HepG2 (cell line): ENCODE results near the gene ITIH3. TPM values are rescaled to one million over a fixed set of nuclear protein-coding genes. Genes with fewer than 3 reads are reported as not detected.
A peak's percentile ranks its signal among the peaks of the same experiment; 100 is the strongest.

Source experiments
- CEBPB ChIP-seq: IDR thresholded peaks from 2 replicates; pipeline ENCODE4 v1.6.1; 2011; ENCODE audit warnings: low read depth, low read length, improper control_type of control experiment, borderline replicate concordance
- DNMT1 ChIP-seq: sonication (generic); formaldehyde crosslinking; IDR thresholded peaks from 2 replicates; pipeline ENCODE4 v1.5.1; 2020; ENCODE audit warnings: mild to moderate bottlenecking, missing genetic modification reagents
- LCORL ChIP-seq, 2 experiments: fragments of 450-650 bp in 1 of 2; sonication (generic) in 1 of 2; formaldehyde crosslinking in 1 of 2; IDR thresholded peaks; 2 replicates each; pipeline versions ENCODE4 v1.5.0 to v1.6.1; 2017 to 2020; ENCODE audit warnings: antibody characterized with exemption in 1 of 2, missing genetic modification reagents in 1 of 2
- MIER3 ChIP-seq: IDR thresholded peaks from 2 replicates; pipeline ENCODE4 v1.6.1; 2016; ENCODE audit warnings: missing compliant biosample characterization, borderline replicate concordance
- NFIB ChIP-seq: sonication (generic); formaldehyde crosslinking; IDR thresholded peaks from 2 replicates; pipeline ENCODE4 v1.9.0; 2021; ENCODE audit warnings: missing genetic modification reagents, mild to moderate bottlenecking, borderline replicate concordance
- NRL ChIP-seq: sonication (generic); formaldehyde crosslinking; IDR thresholded peaks from 2 replicates; pipeline ENCODE4 v1.5.0; 2020; ENCODE audit warnings: missing genetic modification reagents, mild to moderate bottlenecking, moderate library complexity, borderline replicate concordance
- SKI ChIP-seq: fragments of 450-650 bp; IDR thresholded peaks from one replicate; pipeline ENCODE4 v1.6.1; 2018; ENCODE audit warnings: mild to moderate bottlenecking; ENCODE audit not compliant: partially characterized antibody
- SP2 ChIP-seq: sonication (generic); formaldehyde crosslinking; IDR thresholded peaks from 2 replicates; pipeline ENCODE4 v1.5.1; 2020; ENCODE audit warnings: mild to moderate bottlenecking, missing genetic modification reagents
- TOE1 ChIP-seq: sonication (generic); formaldehyde crosslinking; IDR thresholded peaks from 2 replicates; pipeline ENCODE4 v1.4.0; 2020; ENCODE audit warnings: mild to moderate bottlenecking, missing genetic modification reagents
- ZNF264 ChIP-seq: sonication (generic); formaldehyde crosslinking; IDR thresholded peaks from 2 replicates; pipeline ENCODE4 v1.4.0; 2020; ENCODE audit warnings: missing genetic modification reagents
- ZNF552 ChIP-seq: sonication (generic); formaldehyde crosslinking; IDR thresholded peaks from 2 replicates; pipeline ENCODE4 v1.9.0; 2022; ENCODE audit warnings: missing genetic modification reagents, mild to moderate bottlenecking, borderline replicate concordance
- ZNF556 ChIP-seq: sonication (generic); formaldehyde crosslinking; IDR thresholded peaks from 2 replicates; pipeline ENCODE4 v1.4.0; 2020; ENCODE audit warnings: mild to moderate bottlenecking, missing genetic modification reagents, borderline replicate concordance
- polyA plus RNA-seq, 8 experiments: library from polyadenylated mRNA; depleted of rRNA in 3 of 8; stranded (reverse) in 7 of 8; unstranded in 1 of 8; fragments of >200 nt; fragmentation: Illumina TruSeq in 4 of 8; extraction: Trizol in 4 of 8; gene quantifications; 2 replicates each; pipeline versions ENCODE4 v1.2.1 to v1.2.3, GENCODE V29; 2011 to 2016; ENCODE audit warnings: low read depth in 4 of 8, missing spikeins in 1 of 8, mixed read lengths in 1 of 8; ENCODE audit not compliant: insufficient read depth in 1 of 8
- total RNA-seq, 5 experiments: library from RNA; depleted of rRNA; stranded (reverse); fragments of >200 nt; fragmentation: Illumina TruSeq; extraction: Trizol; gene quantifications; 2 replicates each; pipeline ENCODE4 v1.2.3, GENCODE V29; 2016; ENCODE audit warnings: low read depth in 1 of 5
- TF ChIP-seq, protein P1 (sequence below): sonication (generic); formaldehyde crosslinking; IDR thresholded peaks from 2 replicates; pipeline ENCODE4 v1.9.0; 2021; ENCODE audit warnings: missing genetic modification reagents, borderline replicate concordance
- TF ChIP-seq, protein P2 (sequence below): fragments of 450-650 bp; IDR thresholded peaks from 2 replicates; pipeline ENCODE4 v1.6.1; 2017
- TF ChIP-seq, protein P3 (sequence below): sonication (generic); formaldehyde crosslinking; conservative IDR thresholded peaks from 2 replicates; pipeline ENCODE4 v1.4.0; 2020; ENCODE audit warnings: missing genetic modification reagents
- TF ChIP-seq, protein P4 (sequence below): sonication (generic); formaldehyde crosslinking; IDR thresholded peaks from 2 replicates; pipeline ENCODE4 v1.5.0; 2020; ENCODE audit warnings: mild to moderate bottlenecking, missing genetic modification reagents
- TF ChIP-seq, protein P5 (sequence below): sonication (generic); formaldehyde crosslinking; IDR thresholded peaks from 2 replicates; pipeline ENCODE4 v1.5.1; 2020; ENCODE audit warnings: missing genetic modification reagents, mild to moderate bottlenecking, borderline replicate concordance

The ITIH3 gene
- total and polyA plus RNA-seq, 2 of the 13 experiments (the other 11 are each of a cell fraction or from before 2014, with no cell fraction given), result 105 to 632 TPM

DNA sequence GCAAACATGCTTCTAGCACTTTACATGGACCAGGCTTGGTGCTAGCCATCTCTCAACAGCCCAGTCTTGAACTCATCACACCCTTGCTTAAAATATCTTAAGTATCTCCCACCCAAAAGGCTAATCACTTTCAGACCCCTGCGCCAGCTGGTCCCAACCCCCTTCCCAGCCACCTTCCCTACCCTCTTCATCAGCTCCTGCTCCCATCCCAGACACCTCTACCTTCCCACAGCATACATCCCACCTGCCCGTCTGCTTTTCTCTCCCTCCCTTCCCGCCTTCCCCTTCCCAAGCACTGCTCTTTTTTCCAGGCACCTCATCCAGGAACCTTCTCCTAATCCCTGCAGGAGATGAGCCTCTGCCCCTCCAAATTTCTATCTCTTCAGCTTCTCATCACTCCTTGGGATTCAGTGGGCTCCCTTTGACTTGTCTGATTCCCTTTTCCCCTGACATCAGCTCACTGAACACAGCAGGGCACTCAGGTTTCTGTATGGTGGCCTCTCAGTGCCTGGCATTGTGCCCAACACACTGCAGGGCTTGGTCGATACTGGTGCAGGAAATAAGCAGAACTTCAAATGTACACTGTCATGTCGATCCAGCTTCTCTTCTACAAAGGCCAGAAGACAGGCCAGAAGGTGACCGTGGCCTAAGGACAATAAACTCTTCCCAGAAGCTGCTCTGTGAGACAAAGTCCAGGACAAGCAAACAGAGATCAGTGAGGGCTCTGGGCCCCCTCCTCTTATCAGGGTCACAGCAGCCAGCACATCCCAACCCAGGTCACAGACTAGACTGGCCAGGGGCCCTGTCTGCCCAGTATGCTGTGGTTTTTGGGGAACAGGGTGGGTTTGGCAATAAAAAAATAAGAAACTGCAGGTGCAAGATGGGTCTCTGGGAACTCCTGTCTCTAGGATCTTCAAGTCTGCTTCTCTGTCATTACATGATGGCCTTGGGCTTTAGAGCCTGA is 19.4 kb upstream of the ITIH3 start (continued):
- TF ChIP-seq, protein P1, sequence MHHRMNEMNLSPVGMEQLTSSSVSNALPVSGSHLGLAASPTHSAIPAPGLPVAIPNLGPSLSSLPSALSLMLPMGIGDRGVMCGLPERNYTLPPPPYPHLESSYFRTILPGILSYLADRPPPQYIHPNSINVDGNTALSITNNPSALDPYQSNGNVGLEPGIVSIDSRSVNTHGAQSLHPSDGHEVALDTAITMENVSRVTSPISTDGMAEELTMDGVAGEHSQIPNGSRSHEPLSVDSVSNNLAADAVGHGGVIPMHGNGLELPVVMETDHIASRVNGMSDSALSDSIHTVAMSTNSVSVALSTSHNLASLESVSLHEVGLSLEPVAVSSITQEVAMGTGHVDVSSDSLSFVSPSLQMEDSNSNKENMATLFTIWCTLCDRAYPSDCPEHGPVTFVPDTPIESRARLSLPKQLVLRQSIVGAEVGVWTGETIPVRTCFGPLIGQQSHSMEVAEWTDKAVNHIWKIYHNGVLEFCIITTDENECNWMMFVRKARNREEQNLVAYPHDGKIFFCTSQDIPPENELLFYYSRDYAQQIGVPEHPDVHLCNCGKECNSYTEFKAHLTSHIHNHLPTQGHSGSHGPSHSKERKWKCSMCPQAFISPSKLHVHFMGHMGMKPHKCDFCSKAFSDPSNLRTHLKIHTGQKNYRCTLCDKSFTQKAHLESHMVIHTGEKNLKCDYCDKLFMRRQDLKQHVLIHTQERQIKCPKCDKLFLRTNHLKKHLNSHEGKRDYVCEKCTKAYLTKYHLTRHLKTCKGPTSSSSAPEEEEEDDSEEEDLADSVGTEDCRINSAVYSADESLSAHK (CRISPR knock-in tag), result no peak
- peak; percentile 5; the same call in 1 of the 2 replicates for TF ChIP-seq LCORL (IDR thresholded peaks at IDR 0.05)
- peak; percentile 99 for TF ChIP-seq LCORL (CRISPR knock-in tag; IDR thresholded peaks at IDR 0.05)
- TF ChIP-seq, protein P2, sequence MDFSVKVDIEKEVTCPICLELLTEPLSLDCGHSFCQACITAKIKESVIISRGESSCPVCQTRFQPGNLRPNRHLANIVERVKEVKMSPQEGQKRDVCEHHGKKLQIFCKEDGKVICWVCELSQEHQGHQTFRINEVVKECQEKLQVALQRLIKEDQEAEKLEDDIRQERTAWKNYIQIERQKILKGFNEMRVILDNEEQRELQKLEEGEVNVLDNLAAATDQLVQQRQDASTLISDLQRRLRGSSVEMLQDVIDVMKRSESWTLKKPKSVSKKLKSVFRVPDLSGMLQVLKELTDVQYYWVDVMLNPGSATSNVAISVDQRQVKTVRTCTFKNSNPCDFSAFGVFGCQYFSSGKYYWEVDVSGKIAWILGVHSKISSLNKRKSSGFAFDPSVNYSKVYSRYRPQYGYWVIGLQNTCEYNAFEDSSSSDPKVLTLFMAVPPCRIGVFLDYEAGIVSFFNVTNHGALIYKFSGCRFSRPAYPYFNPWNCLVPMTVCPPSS, result no peak
- TF ChIP-seq, protein P3, sequence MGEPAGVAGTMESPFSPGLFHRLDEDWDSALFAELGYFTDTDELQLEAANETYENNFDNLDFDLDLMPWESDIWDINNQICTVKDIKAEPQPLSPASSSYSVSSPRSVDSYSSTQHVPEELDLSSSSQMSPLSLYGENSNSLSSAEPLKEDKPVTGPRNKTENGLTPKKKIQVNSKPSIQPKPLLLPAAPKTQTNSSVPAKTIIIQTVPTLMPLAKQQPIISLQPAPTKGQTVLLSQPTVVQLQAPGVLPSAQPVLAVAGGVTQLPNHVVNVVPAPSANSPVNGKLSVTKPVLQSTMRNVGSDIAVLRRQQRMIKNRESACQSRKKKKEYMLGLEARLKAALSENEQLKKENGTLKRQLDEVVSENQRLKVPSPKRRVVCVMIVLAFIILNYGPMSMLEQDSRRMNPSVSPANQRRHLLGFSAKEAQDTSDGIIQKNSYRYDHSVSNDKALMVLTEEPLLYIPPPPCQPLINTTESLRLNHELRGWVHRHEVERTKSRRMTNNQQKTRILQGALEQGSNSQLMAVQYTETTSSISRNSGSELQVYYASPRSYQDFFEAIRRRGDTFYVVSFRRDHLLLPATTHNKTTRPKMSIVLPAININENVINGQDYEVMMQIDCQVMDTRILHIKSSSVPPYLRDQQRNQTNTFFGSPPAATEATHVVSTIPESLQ (CRISPR knock-in tag), result no peak
- peak; percentile 89; the same call in 1 of the 2 replicates for TF ChIP-seq MIER3 (CRISPR knock-in tag)
- TF ChIP-seq SKI, result peak; percentile 93
- no peak; the same call in 1 of the 2 replicates for TF ChIP-seq ZNF556
- TF ChIP-seq, protein P4, sequence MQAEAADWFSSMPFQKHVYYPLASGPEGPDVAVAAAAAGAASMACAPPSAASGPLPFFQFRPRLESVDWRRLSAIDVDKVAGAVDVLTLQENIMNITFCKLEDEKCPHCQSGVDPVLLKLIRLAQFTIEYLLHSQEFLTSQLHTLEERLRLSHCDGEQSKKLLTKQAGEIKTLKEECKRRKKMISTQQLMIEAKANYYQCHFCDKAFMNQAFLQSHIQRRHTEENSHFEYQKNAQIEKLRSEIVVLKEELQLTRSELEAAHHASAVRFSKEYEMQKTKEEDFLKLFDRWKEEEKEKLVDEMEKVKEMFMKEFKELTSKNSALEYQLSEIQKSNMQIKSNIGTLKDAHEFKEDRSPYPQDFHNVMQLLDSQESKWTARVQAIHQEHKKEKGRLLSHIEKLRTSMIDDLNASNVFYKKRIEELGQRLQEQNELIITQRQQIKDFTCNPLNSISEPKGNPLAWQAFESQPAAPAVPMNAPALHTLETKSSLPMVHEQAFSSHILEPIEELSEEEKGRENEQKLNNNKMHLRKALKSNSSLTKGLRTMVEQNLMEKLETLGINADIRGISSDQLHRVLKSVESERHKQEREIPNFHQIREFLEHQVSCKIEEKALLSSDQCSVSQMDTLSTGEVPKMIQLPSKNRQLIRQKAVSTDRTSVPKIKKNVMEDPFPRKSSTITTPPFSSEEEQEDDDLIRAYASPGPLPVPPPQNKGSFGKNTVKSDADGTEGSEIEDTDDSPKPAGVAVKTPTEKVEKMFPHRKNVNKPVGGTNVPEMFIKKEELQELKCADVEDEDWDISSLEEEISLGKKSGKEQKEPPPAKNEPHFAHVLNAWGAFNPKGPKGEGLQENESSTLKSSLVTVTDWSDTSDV, result no peak
- no peak for TF ChIP-seq TOE1 (CRISPR knock-in tag)
- TF ChIP-seq SP2 (CRISPR knock-in tag), result no peak
- TF ChIP-seq, protein P5, sequence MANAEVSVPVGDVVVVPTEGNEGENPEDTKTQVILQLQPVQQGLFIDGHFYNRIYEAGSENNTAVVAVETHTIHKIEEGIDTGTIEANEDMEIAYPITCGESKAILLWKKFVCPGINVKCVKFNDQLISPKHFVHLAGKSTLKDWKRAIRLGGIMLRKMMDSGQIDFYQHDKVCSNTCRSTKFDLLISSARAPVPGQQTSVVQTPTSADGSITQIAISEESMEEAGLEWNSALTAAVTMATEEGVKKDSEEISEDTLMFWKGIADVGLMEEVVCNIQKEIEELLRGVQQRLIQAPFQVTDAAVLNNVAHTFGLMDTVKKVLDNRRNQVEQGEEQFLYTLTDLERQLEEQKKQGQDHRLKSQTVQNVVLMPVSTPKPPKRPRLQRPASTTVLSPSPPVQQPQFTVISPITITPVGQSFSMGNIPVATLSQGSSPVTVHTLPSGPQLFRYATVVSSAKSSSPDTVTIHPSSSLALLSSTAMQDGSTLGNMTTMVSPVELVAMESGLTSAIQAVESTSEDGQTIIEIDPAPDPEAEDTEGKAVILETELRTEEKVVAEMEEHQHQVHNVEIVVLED (CRISPR knock-in tag), result peak; percentile 42; the same call in 1 of the 2 replicates
- no peak for TF ChIP-seq NFIB
- TF ChIP-seq DNMT1 (CRISPR knock-in tag), result no peak
- TF ChIP-seq CEBPB, result no peak
- TF ChIP-seq ZNF264, result peak; percentile 93
- TF ChIP-seq NRL (CRISPR knock-in tag), result no peak
- TF ChIP-seq ZNF552 (CRISPR knock-in tag), result no peak; the same call in 1 of the 2 replicates
